Ishikawa (cell line): ENCODE measurements around the gene CADM2.

Experiments used
- CEBPB ChIP-seq: IDR thresholded peaks from 2 replicates; pipeline ENCODE4 v1.6.1; 2012
- CREB1 ChIP-seq: IDR thresholded peaks from 2 replicates; pipeline ENCODE4 v1.6.1; 2012; ENCODE audit warnings: low read depth
- EGR1 ChIP-seq: IDR thresholded peaks from 2 replicates; pipeline ENCODE4 v1.6.1; 2012
- NFIC ChIP-seq: IDR thresholded peaks from 2 replicates; pipeline ENCODE4 v1.6.1; 2012
- TAF1 ChIP-seq: IDR thresholded peaks from 2 replicates; pipeline ENCODE4 v1.6.1; 2012; ENCODE audit warnings: low read depth, mild to moderate bottlenecking
- YY1 ChIP-seq: IDR thresholded peaks from 2 replicates; pipeline ENCODE4 v1.6.1; 2012; ENCODE audit warnings: low read depth

DNA sequence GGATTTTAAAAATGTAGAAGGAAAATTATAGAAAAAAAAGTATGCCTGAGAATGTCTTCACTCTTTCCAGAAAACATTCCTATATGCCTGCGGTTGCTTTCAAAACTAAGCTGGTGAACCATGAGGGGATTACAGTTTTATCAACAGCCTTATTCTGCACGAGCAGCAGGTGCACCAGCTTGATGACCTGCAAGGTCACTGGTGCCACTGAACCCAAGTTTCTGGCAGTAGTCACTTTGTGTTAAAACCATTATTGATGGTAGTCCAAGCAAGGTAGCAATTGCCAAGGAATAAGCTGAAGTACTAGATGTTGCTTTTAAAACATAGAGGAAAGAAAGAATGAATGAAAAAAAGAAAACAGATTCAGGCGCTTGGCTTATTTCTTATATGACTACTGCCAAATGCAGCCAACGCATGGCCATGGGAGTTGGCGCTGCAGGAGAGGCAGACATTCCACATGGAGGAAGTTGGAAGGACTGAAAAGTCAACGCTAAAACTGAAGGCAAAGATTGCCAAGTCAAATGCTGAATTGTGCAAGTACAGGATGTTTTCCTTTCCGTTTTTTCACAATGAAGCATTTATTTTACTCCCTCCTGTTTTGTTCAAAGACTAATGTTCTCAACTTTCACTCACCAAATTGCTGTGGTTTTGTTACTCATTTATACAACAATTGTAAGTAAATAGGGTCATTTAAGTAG lies 601.4 kb downstream of the CADM2 start:
- TF ChIP-seq CEBPB (no peak), EGR1 (no peak), NFIC (no peak), TAF1 (no peak), CREB1 (no peak), YY1 (no peak)
